K562 (cell line): ENCODE data around the gene CLSTN1. TPM values are rescaled to one million over a fixed set of nuclear protein-coding genes. Genes with fewer than 3 reads are reported as not detected.
A peak's percentile ranks its signal among the peaks of the same experiment; 100 is the strongest.

Source experiments
- ATAC-seq: fragments of 200-7000 bp; cut with Tn5 transposase; 3 replicates; pipeline ENCODE4 v1.9.1; 2020; ENCODE audit warnings: moderate library complexity
- BruUV-seq: library from RNA; stranded (reverse); fragments of 400-500 nt; replicated peaks from 2 replicates; lab custom pipeline; 2021; lab: Mats Ljungman, UMichigan
- CTCF ChIA-PET: fragments of 300-600 bp; formaldehyde crosslinking; extraction: SDS; loops from one replicate; lab custom pipeline; 2021; ENCODE audit warnings: low intra/inter-chr PET ratio; lab: Yijun Ruan, JAX
- POLR2A ChIA-PET: fragments of 300-600, 350-650 bp; sonication (Branson Sonifier 250); formaldehyde crosslinking; extraction: SDS; loops from one replicate; lab custom pipeline; 2021; ENCODE audit warnings: antibody characterized with exemption, inconsistent platforms; lab: Yijun Ruan, JAX
- DNase-seq, 4 experiments: peaks; one replicate each; pipeline versions ENCODE4 v3.0.0 to v3.0.0-alpha.2; 2011 to 2018; ENCODE audit warnings: low spot score in 3 of 4, mixed read lengths in 3 of 4; ENCODE audit errors: extremely low read depth in 1 of 4
- FAIRE-seq: peaks from 2 replicates; lab custom pipeline; 2011; peaks lifted over from hg19 to GRCh38; lab: Jason Lieb, UNC
- H2AFZ ChIP-seq: 2 replicates; pipeline ENCODE4 v1.6.0; 2011; ENCODE audit warnings: low read depth, low read length, control low read depth, inconsistent platforms
- H3K27ac ChIP-seq: fragments of 200-600 bp; 3 replicates; pipeline ENCODE4 v1.8.0; 2011; ENCODE audit warnings: low read depth, mild to moderate bottlenecking, control low read depth, inconsistent platforms, low read length, moderate library complexity, mixed read lengths; ENCODE audit errors: extremely low read depth
- H3K27me3 ChIP-seq, 2 experiments: fragments of 300-600 bp in 1 of 2; 2 replicates in 1 of 2; 3 replicates in 1 of 2; pipeline versions ENCODE4 v1.6.0 to v1.8.0; 2011; ENCODE audit warnings: inconsistent platforms in 2 of 2, low read length in 2 of 2, mild to moderate bottlenecking in 1 of 2, mixed read lengths in 1 of 2, moderate library complexity in 1 of 2; ENCODE audit not compliant: control insufficient read depth in 2 of 2, insufficient read depth in 2 of 2
- H3K36me3 ChIP-seq: fragments of 300-600 bp; 3 replicates; pipeline ENCODE4 v1.8.0; 2011; ENCODE audit warnings: mild to moderate bottlenecking, low read length, inconsistent platforms; ENCODE audit not compliant: control insufficient read depth, insufficient read depth
- H3K4me1 ChIP-seq, 2 experiments: fragments of 200-600 bp in 1 of 2; replicated peaks in 1 of 2; 2 replicates in 1 of 2; 3 replicates in 1 of 2; pipeline versions ENCODE4 v1.5.1 to v1.8.0; 2011; ENCODE audit warnings: inconsistent platforms in 2 of 2, low read length in 2 of 2, mild to moderate bottlenecking in 1 of 2, mixed read lengths in 1 of 2, moderate library complexity in 1 of 2; ENCODE audit not compliant: control insufficient read depth in 2 of 2, insufficient read depth in 2 of 2
- H3K4me2 ChIP-seq: 2 replicates; pipeline ENCODE4 v1.6.1; 2011; ENCODE audit warnings: low read length, control low read depth, inconsistent platforms, mixed read lengths; ENCODE audit not compliant: insufficient read depth
- H3K4me3 ChIP-seq: fragments of 200-600 bp; sonication (generic), shearing (Covaris generic); 2 replicates; pipeline ENCODE4 v1.5.1; 2016; ENCODE audit warnings: control low read depth, inconsistent platforms
- H3K79me2 ChIP-seq: fragments of 200-600 bp; 3 replicates; pipeline ENCODE4 v1.8.0; 2011; ENCODE audit warnings: low read length, inconsistent platforms; ENCODE audit not compliant: control insufficient read depth, insufficient read depth
- H3K9ac ChIP-seq, 2 experiments: 2 replicates each; pipeline versions ENCODE4 v1.6.0 to v1.6.1; 2011; ENCODE audit warnings: low read depth in 2 of 2, low read length in 2 of 2, control low read depth in 1 of 2, inconsistent platforms in 1 of 2, mild to moderate bottlenecking in 1 of 2, mixed read lengths in 1 of 2; ENCODE audit not compliant: insufficient read depth in 1 of 2
- H3K9me1 ChIP-seq: one replicate; pipeline ENCODE4 v1.6.0; 2011; ENCODE audit warnings: inconsistent platforms, mild to moderate bottlenecking, low read length, moderate library complexity; ENCODE audit not compliant: control insufficient read depth, insufficient read depth
- H3K9me3 ChIP-seq: replicated peaks from 2 replicates; pipeline ENCODE4 v1.5.1; 2011; ENCODE audit warnings: low read depth, low read length, inconsistent platforms; ENCODE audit not compliant: control insufficient read depth, insufficient read depth
- H4K20me1 ChIP-seq: replicated peaks from 2 replicates; pipeline ENCODE4 v1.6.1; 2011; ENCODE audit warnings: low read length, inconsistent platforms, mixed read lengths; ENCODE audit not compliant: control insufficient read depth, insufficient read depth
- ATF7 ChIP-seq: fragments of 450-650 bp; IDR thresholded peaks from 2 replicates; pipeline ENCODE4 v1.7.1; 2014; ENCODE audit warnings: mild to moderate bottlenecking, moderate library complexity
- CEBPZ ChIP-seq: fragments of 150-350 bp; IDR thresholded peaks from 2 replicates; pipeline ENCODE4 v1.6.1; 2014; ENCODE audit warnings: low read depth, mild to moderate bottlenecking, low read length, borderline replicate concordance
- ELK1 ChIP-seq: sonication (generic); formaldehyde crosslinking; IDR thresholded peaks from 2 replicates; pipeline ENCODE4 v1.8.1; 2022; ENCODE audit warnings: missing genetic modification reagents
- HNRNPL ChIP-seq: fragments of 200-400 bp; formaldehyde crosslinking; IDR thresholded peaks from 2 replicates; pipeline ENCODE4 v1.6.1; 2017; ENCODE audit warnings: low read depth, mild to moderate bottlenecking, low read length
- KLF1 ChIP-seq: fragments of 450-650 bp; IDR thresholded peaks from 2 replicates; pipeline ENCODE4 v1.6.1; 2016; ENCODE audit warnings: missing genetic modification characterization, missing compliant biosample characterization
- MYNN ChIP-seq, 2 experiments: sonication (generic); formaldehyde crosslinking in 1 of 2; IDR thresholded peaks; 2 replicates each; pipeline versions ENCODE4 v1.5.0 to v1.6.1; 2016 to 2020; ENCODE audit warnings: antibody characterized with exemption in 1 of 2, missing genetic modification reagents in 1 of 2
- NCOA4 ChIP-seq: fragments of 450-650 bp; IDR thresholded peaks from 2 replicates; pipeline ENCODE4 v1.6.1; 2018; ENCODE audit warnings: mild to moderate bottlenecking; ENCODE audit not compliant: partially characterized antibody
- ZFP36 ChIP-seq: fragments of 150-350 bp; IDR thresholded peaks from 2 replicates; pipeline ENCODE4 v1.6.1; 2018; ENCODE audit warnings: low read length, low read depth; ENCODE audit not compliant: partially characterized antibody
- ZNF134 ChIP-seq: fragments of 250-450 bp; sonication (Bioruptor Pico); conservative IDR thresholded peaks from 2 replicates; pipeline ENCODE4 v1.4.0; 2020
- ZNF175 ChIP-seq: fragments of 200-800 bp; sonication (Bioruptor generic); IDR thresholded peaks from 2 replicates; pipeline ENCODE4 v1.6.1; 2016; ENCODE audit warnings: low read depth, mild to moderate bottlenecking, missing genetic modification characterization, missing compliant biosample characterization
- ZNF239 ChIP-seq: fragments of 250-450 bp; sonication (Bioruptor Pico); IDR thresholded peaks from 2 replicates; pipeline ENCODE4 v1.4.0; 2020; ENCODE audit warnings: mild to moderate bottlenecking
- ZNF311 ChIP-seq: fragments of 250-450 bp; sonication (Bioruptor Pico); IDR thresholded peaks from 2 replicates; pipeline ENCODE4 v1.4.0; 2020; ENCODE audit warnings: mild to moderate bottlenecking, moderate library complexity
- ZNF589 ChIP-seq: fragments of 200-800 bp; sonication (Bioruptor generic); IDR thresholded peaks from 2 replicates; pipeline ENCODE4 v1.6.1; 2016; ENCODE audit warnings: low read depth, missing genetic modification characterization, missing compliant biosample characterization
- WGBS: fragments of 100-300 bp; shearing (Covaris generic); methylation state at CpG from one replicate; pipeline ENCODE4 v1.1.6; 2016; ENCODE audit warnings: low coverage, mixed read lengths; ENCODE audit not compliant: insufficient coverage; ENCODE audit errors: missing lambda C conversion rate; 5-methylcytosine and 5-hydroxymethylcytosine counted together
- in situ Hi-C: fragments of 300-500 bp; cut with MboI; formaldehyde crosslinking; loops from 4 replicates; pipeline ENCODE4 v1.15.0; 2018; ENCODE audit warnings: inconsistent platforms, mixed read lengths
- intact Hi-C: fragments of 100-400 bp; cut with micrococcal nuclease; formaldehyde crosslinking; loops from 2 replicates; pipeline ENCODE4 v1.14.2; 2022
- polyA plus RNA-seq, 8 experiments: library from polyadenylated mRNA; depleted of rRNA in 4 of 8; stranded (reverse) in 5 of 8; unstranded in 3 of 8; fragments of >200 nt; fragmentation: Nextera tagmentation in 2 of 8; fragmentation: Illumina TruSeq in 1 of 8; extraction: Ambion mirVana in 2 of 8; extraction: Trizol in 1 of 8; gene quantifications; 2 replicates each; pipeline versions ENCODE4 v1.2.1 to v1.2.3, GENCODE V29; 2011 to 2014; ENCODE audit warnings: inconsistent platforms in 1 of 8, missing spikeins in 1 of 8
- total RNA-seq, 7 experiments: library from RNA; depleted of rRNA in 6 of 7; stranded (reverse); fragments of >200 nt in 6 of 7; fragmentation: Illumina TruSeq in 2 of 7; extraction: Trizol in 2 of 7; gene quantifications; 2 replicates each; pipeline versions ENCODE4 v1.2.1 to v1.2.3, GENCODE V29; 2011 to 2021; ENCODE audit warnings: low replicate concordance in 1 of 7

The CLSTN1 gene
- total and polyA plus RNA-seq, 9 of the 15 experiments (the other 6 are each of a cell fraction or from before 2014, with no cell fraction given), result 1.1 to 32.5 (median 13.3) TPM

GRCh38 chr1:9729523-9729922 is 94.2 kb downstream of the CLSTN1 start:
- H2AFZ ChIP-seq, result no peak overlapping the region
- H3K9me1 ChIP-seq, result no peaks in the 10 kb centered on the region
- H3K27me3 ChIP-seq, result no peaks in the 10 kb centered on the region
- H3K4me3 ChIP-seq, result no peak overlapping the region
- in situ Hi-C loops (no loop called here), intact Hi-C loops (no loop called here)
- no peak overlapping the region for H3K4me2 ChIP-seq
- 93% methylated on average over 10 of the region's 12 CpGs for WGBS
- no peaks in the 10 kb centered on the region for H4K20me1 ChIP-seq
- BruUV-seq, result no TSS peak
- H3K9ac ChIP-seq, result peak overlapping the region in 1 of 2 experiments; percentile 38; a peak in 1 of 4 replicates
- ATAC-seq (no peak), FAIRE-seq (no peak), DNase-seq (no peak)
- H3K9me3 ChIP-seq, result no peaks in the 10 kb centered on the region; the same call in 1 of the 2 replicates
- peaks cover 73% of the 10 kb centered on the region; the same call in 2 of the 3 replicates for H3K36me3 ChIP-seq
- H3K79me2 ChIP-seq, result no peaks in the 10 kb centered on the region
- H3K4me1 ChIP-seq, result peaks cover 0 to 14% of the 10 kb centered on the region in 2 experiments; a peak in 2 of 5 replicates
- CTCF ChIA-PET, result no interaction called here
- POLR2A ChIA-PET, result interaction anchor here (0.9 to 1.5 kb wide), 3 partner anchors 9 to 102 kb away, joined by 3 to 10 read pairs (median 3); no protein-coding TSS in a partner anchor
- H3K27ac ChIP-seq, result no peak overlapping the region
- no peak for TF ChIP-seq CEBPZ
- TF ChIP-seq ZNF311 (CRISPR knock-in tag), result no peak
- TF ChIP-seq ZNF134 (CRISPR knock-in tag), result no peak
- no peak for TF ChIP-seq HNRNPL
- no peak for TF ChIP-seq ZFP36
- TF ChIP-seq ZNF589, result no peak
- TF ChIP-seq ELK1 (CRISPR knock-in tag), result no peak
- TF ChIP-seq NCOA4, result no peak
- TF ChIP-seq KLF1 (tag), result no peak
- TF ChIP-seq ATF7, result no peak
- no peak for TF ChIP-seq ZNF175 (CRISPR knock-in tag)
- no peak for TF ChIP-seq ZNF239 (CRISPR knock-in tag)
- no peak for TF ChIP-seq MYNN (IDR thresholded peaks at IDR 0.05)
- no peak for TF ChIP-seq MYNN (CRISPR knock-in tag; IDR thresholded peaks at IDR 0.05)
